Neural crest cell (in vitro differentiated cells): ENCODE results near the gene SDR42E2. TPM values are rescaled to one million over a fixed set of nuclear protein-coding genes. Genes with fewer than 3 reads are reported as not detected.
A peak's percentile ranks its signal among the peaks of the same experiment; 100 is the strongest.

Experiments
- DNase-seq: peaks from one replicate; pipeline ENCODE4 v3.0.0; 2021; ENCODE audit warnings: low read depth, mixed read lengths, low spot score
- H3K27ac Mint-ChIP-seq: one replicate; pipeline ENCODE4 v1.8.0; 2021; ENCODE audit warnings: mild to moderate bottlenecking, mixed read lengths; ENCODE audit not compliant: unreplicated experiment
- H3K27me3 Mint-ChIP-seq: 2 replicates; pipeline ENCODE4 v1.8.0; 2021; ENCODE audit warnings: low read depth, mild to moderate bottlenecking, mixed read lengths
- H3K36me3 Mint-ChIP-seq: 2 replicates; pipeline ENCODE4 v1.8.0; 2021; ENCODE audit warnings: low read depth, mild to moderate bottlenecking, mixed read lengths
- H3K4me1 Mint-ChIP-seq: 2 replicates; pipeline ENCODE4 v1.8.0; 2021; ENCODE audit warnings: mixed read lengths
- H3K4me3 Mint-ChIP-seq: one replicate; pipeline ENCODE4 v1.8.0; 2021; ENCODE audit warnings: mild to moderate bottlenecking, mixed read lengths
- H3K9me3 Mint-ChIP-seq: 2 replicates; pipeline ENCODE4 v1.8.0; 2021; ENCODE audit warnings: mixed read lengths
- CTCF ChIP-seq: fragments of 200-600 bp; sonication (generic); conservative IDR thresholded peaks from 2 replicates; pipeline ENCODE4 v1.5.0; 2021; ENCODE audit warnings: antibody characterized with exemption, mild to moderate bottlenecking
- total RNA-seq: library from RNA; stranded (reverse); gene quantifications from 2 replicates; pipeline ENCODE4 v1.2.1, GENCODE V29; 2021

The SDR42E2 gene
- total RNA-seq, 1 donor from 2014 or later: not detected

- Mint-ChIP-seq H3K9me3 (no peaks in the 10 kb centered on the region), H3K4me1 (peaks cover 6% of the 10 kb centered on the region), H3K4me3 (no peak overlapping the region), H3K27ac (no peak overlapping the region), H3K27me3 (no peaks in the 10 kb centered on the region), H3K36me3 (no peaks in the 10 kb centered on the region)
- no peak for DNase-seq
- no peak for TF ChIP-seq CTCF
Measured at GRCh38 chr16:22225060-22225459, 62.8 kb downstream of the SDR42E2 start.

- no peak for TF ChIP-seq CTCF
- Mint-ChIP-seq H3K4me3 (no peak overlapping the region), H3K27me3 (no peaks in the 10 kb centered on the region), H3K36me3 (no peaks in the 10 kb centered on the region), H3K27ac (peak overlapping the region; percentile 67), H3K4me1 (peaks cover 11% of the 10 kb centered on the region), H3K9me3 (no peaks in the 10 kb centered on the region)
- no peak for DNase-seq
Measured at GRCh38 chr16:22229889-22230288, 67.6 kb downstream of the SDR42E2 start.

- no peaks in the 10 kb centered on the region for H3K27me3 Mint-ChIP-seq
- no peak for DNase-seq
- H3K4me3 Mint-ChIP-seq: no peak overlapping the region
- no peaks in the 10 kb centered on the region for H3K36me3 Mint-ChIP-seq
- H3K27ac Mint-ChIP-seq: no peak overlapping the region
- peaks cover 11% of the 10 kb centered on the region for H3K4me1 Mint-ChIP-seq
- no peak for TF ChIP-seq CTCF
- no peaks in the 10 kb centered on the region for H3K9me3 Mint-ChIP-seq
Measured at GRCh38 chr16:22232277-22233036, 70.2 kb downstream of the SDR42E2 start.

GRCh38 chr16:22233037-22233372 is 70.7 kb downstream of the SDR42E2 start:
- TF ChIP-seq CTCF: no peak
- Mint-ChIP-seq H3K4me3 (no peak overlapping the region), H3K27me3 (no peaks in the 10 kb centered on the region), H3K36me3 (no peaks in the 10 kb centered on the region), H3K27ac (no peak overlapping the region), H3K4me1 (peaks cover 11% of the 10 kb centered on the region), H3K9me3 (no peaks in the 10 kb centered on the region)
- DNase-seq: no peak

GRCh38 chr16:22235839-22236745 is 73.8 kb downstream of the SDR42E2 start:
- no peak for TF ChIP-seq CTCF
- H3K4me1 Mint-ChIP-seq: no peaks in the 10 kb centered on the region
- DNase-seq: no peak
- no peaks in the 10 kb centered on the region for H3K9me3 Mint-ChIP-seq
- no peaks in the 10 kb centered on the region for H3K36me3 Mint-ChIP-seq
- no peaks in the 10 kb centered on the region for H3K27me3 Mint-ChIP-seq
- H3K27ac Mint-ChIP-seq: no peak overlapping the region
- H3K4me3 Mint-ChIP-seq: no peak overlapping the region
